ENCODE measurements around the gene CT55.
A peak's percentile ranks its signal among the peaks of the same experiment; 100 is the strongest.
"Not testable (repeated sequence)": the region's sequence is repeated elsewhere in the genome, so short reads cannot be mapped to it uniquely, and the experiment has no call there.

Gene CT55

GRCh38 chrX:135191838-135192237, 20.6 kb upstream of the CT55 start:
- ChIA-PET POLR2A (no interaction called here), CTCF (no interaction called here)
- H3K4me3 ChIP-seq (ENCODE audit: low read depth, low read length), result no peak overlapping the region
- TF ChIP-seq CTCF (IDR thresholded peaks at IDR 0.05; ENCODE audit: insufficient read depth, low read length, missing control alignments), result no peak
- no peak for DNase-seq (ENCODE audit: low read depth, low spot score)

- no peak overlapping the region for H3K4me3 ChIP-seq (ENCODE audit: low read depth, low read length)
- peak; percentile 4 for DNase-seq (ENCODE audit: low read depth, low spot score)
- ChIA-PET CTCF (interaction anchor here (1.0 to 1.1 kb wide), 2 partner anchors 289 to 442 kb away, joined by 3 read pairs; no protein-coding TSS in a partner anchor), POLR2A (no interaction called here)
- peak; percentile 60 for TF ChIP-seq CTCF (IDR thresholded peaks at IDR 0.05; ENCODE audit: insufficient read depth, low read length, missing control alignments)
Observed at GRCh38 chrX:135185795-135186443, 14.7 kb upstream of the CT55 start.

GRCh38 chrX:135178636-135179035, 7.4 kb upstream of the CT55 start:
- CTCF ChIA-PET, result no interaction called here
- POLR2A ChIA-PET, result no interaction called here
- no peak for DNase-seq (ENCODE audit: low read depth, low spot score)
- no peak overlapping the region for H3K4me3 ChIP-seq (ENCODE audit: low read depth, low read length)
- no peak for TF ChIP-seq CTCF (IDR thresholded peaks at IDR 0.05; ENCODE audit: insufficient read depth, low read length, missing control alignments)

- H3K4me3 ChIP-seq (ENCODE audit: low read depth, low read length), result no peak overlapping the region
- no peak for TF ChIP-seq CTCF (IDR thresholded peaks at IDR 0.05; ENCODE audit: insufficient read depth, low read length, missing control alignments)
- ChIA-PET CTCF (no interaction called here), POLR2A (no interaction called here)
- no peak for DNase-seq (ENCODE audit: low read depth, low spot score)
Observed at GRCh38 chrX:135170468-135170867, 730 bp downstream of the CT55 start.

GRCh38 chrX:135169534-135169933, 1.7 kb downstream of the CT55 start:
- CTCF ChIA-PET; DNase-seq (ENCODE audit: low read depth, low spot score); POLR2A ChIA-PET: not testable (repeated sequence)

GRCh38 chrX:135168486-135168885, 2.7 kb downstream of the CT55 start:
- no peak for TF ChIP-seq CTCF (IDR thresholded peaks at IDR 0.05; ENCODE audit: insufficient read depth, low read length, missing control alignments)
- H3K4me3 ChIP-seq (ENCODE audit: low read depth, low read length), result no peak overlapping the region
- ChIA-PET POLR2A (no interaction called here), CTCF (no interaction called here)
- DNase-seq (ENCODE audit: low read depth, low spot score), result no peak

More at GRCh38 chrX:135169534-135169933, 1.7 kb downstream of the CT55 start:
- not testable (repeated sequence) for H3K4me3 ChIP-seq (ENCODE audit: low read depth, low read length)

- DNase-seq (ENCODE audit: low read depth, low spot score); CTCF ChIA-PET; H3K4me3 ChIP-seq (ENCODE audit: low read depth, low read length); POLR2A ChIA-PET: not testable (repeated sequence)
Observed at GRCh38 chrX:135154688-135155087, 16.5 kb downstream of the CT55 start.

GRCh38 chrX:135126145-135126544, 45.1 kb downstream of the CT55 start:
- CTCF ChIA-PET; DNase-seq (ENCODE audit: low read depth, low spot score); H3K4me3 ChIP-seq (ENCODE audit: low read depth, low read length); POLR2A ChIA-PET: not testable (repeated sequence)

- H3K4me3 ChIP-seq (ENCODE audit: low read depth, low read length); POLR2A ChIA-PET; CTCF ChIA-PET; DNase-seq (ENCODE audit: low read depth, low spot score): not testable (repeated sequence)
Observed at GRCh38 chrX:135120056-135120576, 51.1 kb downstream of the CT55 start, which contains the start of gene ETDB. Gene ETDB, minus strand, starts transcription at chrX:135120526. Its CDS starts 1,265 bp downstream, at chrX:135119261.

GRCh38 chrX:135116064-135116463, 55.1 kb downstream of the CT55 start:
- POLR2A ChIA-PET, result not testable (repeated sequence)

More at GRCh38 chrX:135116064-135116463, 55.1 kb downstream of the CT55 start:
- DNase-seq (ENCODE audit: low read depth, low spot score); H3K4me3 ChIP-seq (ENCODE audit: low read depth, low read length); CTCF ChIA-PET: not testable (repeated sequence)
